HG03520 (cell line): ENCODE data around the gene PCBP3.
"Not testable (repeated sequence)": the region's sequence is repeated elsewhere in the genome, so short reads cannot be mapped to it uniquely, and the experiment has no call there.

Source experiments
- ATAC-seq: cut with Tn5 transposase; IDR thresholded peaks from one replicate; pipeline ENCODE4 v1.9.1; 2021; ENCODE audit warnings: mild to moderate bottlenecking, moderate library complexity; ENCODE audit not compliant: unreplicated experiment

PCBP3 gene

GRCh38 chr21:45802956-45803617, 159.6 kb downstream of the PCBP3 start:
- no peak for ATAC-seq

GRCh38 chr21:45803618-45804340, 160.3 kb downstream of the PCBP3 start:
- no peak for ATAC-seq

- ATAC-seq: no peak
These were observed 161.3 kb downstream of the PCBP3 start for GRCh38 chr21:45804809-45805313.

GRCh38 chr21:45805321-45805720, 161.8 kb downstream of the PCBP3 start:
- ATAC-seq: no peak

- ATAC-seq: no peak
These were observed 162.5 kb downstream of the PCBP3 start for GRCh38 chr21:45806042-45806441.

GRCh38 chr21:45808663-45809062, 165.1 kb downstream of the PCBP3 start:
- not testable (repeated sequence) for ATAC-seq

- ATAC-seq: no peak
These were observed 165.9 kb downstream of the PCBP3 start for GRCh38 chr21:45809421-45809820.

- ATAC-seq: no peak
These were observed 167.6 kb downstream of the PCBP3 start for GRCh38 chr21:45811136-45811535.

- not testable (repeated sequence) for ATAC-seq
These were observed 170.8 kb downstream of the PCBP3 start for GRCh38 chr21:45814210-45814940.

GRCh38 chr21:45815781-45816180, 172.3 kb downstream of the PCBP3 start:
- ATAC-seq: not testable (repeated sequence)

- ATAC-seq: no peak
These were observed 173.3 kb downstream of the PCBP3 start for GRCh38 chr21:45816794-45817193.

- ATAC-seq: no peak
These were observed 173.8 kb downstream of the PCBP3 start for GRCh38 chr21:45817345-45817744.

GRCh38 chr21:45818276-45818903, 174.9 kb downstream of the PCBP3 start:
- peak; percentile 32 for ATAC-seq

- peak; percentile 53 for ATAC-seq
These were observed 175.4 kb downstream of the PCBP3 start for GRCh38 chr21:45818904-45819285.

GRCh38 chr21:45819478-45820170, 176.1 kb downstream of the PCBP3 start:
- ATAC-seq: no peak

- no peak for ATAC-seq
These were observed 176.9 kb downstream of the PCBP3 start for GRCh38 chr21:45820171-45821091.

- ATAC-seq: no peak
These were observed 177.9 kb downstream of the PCBP3 start for GRCh38 chr21:45821315-45821962.

- ATAC-seq: no peak
These were observed 178.5 kb downstream of the PCBP3 start for GRCh38 chr21:45821998-45822397.
